Measurements from ENCODE around the gene ZNF488.

Gene ZNF488

DNA sequence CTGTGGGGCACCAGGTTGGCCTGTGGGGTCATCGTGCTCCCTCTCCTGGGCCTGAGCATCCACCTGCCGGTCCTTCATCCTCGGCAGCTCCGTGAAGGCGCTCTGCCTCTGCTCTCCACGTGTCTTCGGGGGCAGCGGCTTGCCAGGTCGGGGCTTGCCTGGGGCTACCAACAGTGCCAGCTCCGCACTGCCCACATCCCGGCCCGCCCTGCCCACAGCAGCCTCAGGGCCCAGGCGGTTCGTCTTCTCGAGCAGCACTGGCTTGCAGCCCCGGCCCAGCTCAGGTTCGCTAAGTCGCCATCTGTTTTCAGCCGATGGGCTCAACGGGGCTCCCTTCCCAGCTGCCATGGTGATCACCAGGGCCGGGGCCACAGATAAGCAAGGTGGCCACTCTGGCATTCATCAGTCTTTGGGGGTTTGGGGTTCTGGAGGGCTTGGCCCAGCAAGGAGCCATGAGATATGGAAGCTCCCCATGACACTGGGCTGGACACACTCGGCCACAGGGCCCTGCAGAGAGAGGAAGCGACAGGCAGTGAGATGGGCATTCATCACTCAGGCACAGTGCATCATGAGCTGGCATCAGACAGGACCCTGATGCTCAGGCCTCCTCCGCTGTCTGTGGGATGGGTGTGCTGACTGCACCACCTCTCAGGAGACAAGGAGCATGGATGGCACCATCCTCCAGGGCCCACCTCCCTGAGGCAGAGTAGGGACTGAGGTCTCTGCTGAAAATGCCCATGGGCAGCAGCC, 15.5 kb downstream of the ZNF488 start:
- Histone ChIP-seq H3K4me1 (peaks cover 0 to 21% (median 5%) of the 10 kb centered on the region in 4 donors), H3K27me3 (no peaks in the 10 kb centered on the region), H3K4me3 (no peak overlapping the region), H3K9me3 (no peaks in the 10 kb centered on the region), H3K36me3 (no peaks in the 10 kb centered on the region), H3K27ac (no peak overlapping the region)
- TF ChIP-seq, protein P1, sequence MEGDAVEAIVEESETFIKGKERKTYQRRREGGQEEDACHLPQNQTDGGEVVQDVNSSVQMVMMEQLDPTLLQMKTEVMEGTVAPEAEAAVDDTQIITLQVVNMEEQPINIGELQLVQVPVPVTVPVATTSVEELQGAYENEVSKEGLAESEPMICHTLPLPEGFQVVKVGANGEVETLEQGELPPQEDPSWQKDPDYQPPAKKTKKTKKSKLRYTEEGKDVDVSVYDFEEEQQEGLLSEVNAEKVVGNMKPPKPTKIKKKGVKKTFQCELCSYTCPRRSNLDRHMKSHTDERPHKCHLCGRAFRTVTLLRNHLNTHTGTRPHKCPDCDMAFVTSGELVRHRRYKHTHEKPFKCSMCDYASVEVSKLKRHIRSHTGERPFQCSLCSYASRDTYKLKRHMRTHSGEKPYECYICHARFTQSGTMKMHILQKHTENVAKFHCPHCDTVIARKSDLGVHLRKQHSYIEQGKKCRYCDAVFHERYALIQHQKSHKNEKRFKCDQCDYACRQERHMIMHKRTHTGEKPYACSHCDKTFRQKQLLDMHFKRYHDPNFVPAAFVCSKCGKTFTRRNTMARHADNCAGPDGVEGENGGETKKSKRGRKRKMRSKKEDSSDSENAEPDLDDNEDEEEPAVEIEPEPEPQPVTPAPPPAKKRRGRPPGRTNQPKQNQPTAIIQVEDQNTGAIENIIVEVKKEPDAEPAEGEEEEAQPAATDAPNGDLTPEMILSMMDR (IDR thresholded peaks at IDR 0.05) = no peak
- intact Hi-C loops (cut with DNase I; ENCODE audit: low total_unique reads) = no loop called here
- peak; percentile 17 to 51 for DNase-seq

DNA sequence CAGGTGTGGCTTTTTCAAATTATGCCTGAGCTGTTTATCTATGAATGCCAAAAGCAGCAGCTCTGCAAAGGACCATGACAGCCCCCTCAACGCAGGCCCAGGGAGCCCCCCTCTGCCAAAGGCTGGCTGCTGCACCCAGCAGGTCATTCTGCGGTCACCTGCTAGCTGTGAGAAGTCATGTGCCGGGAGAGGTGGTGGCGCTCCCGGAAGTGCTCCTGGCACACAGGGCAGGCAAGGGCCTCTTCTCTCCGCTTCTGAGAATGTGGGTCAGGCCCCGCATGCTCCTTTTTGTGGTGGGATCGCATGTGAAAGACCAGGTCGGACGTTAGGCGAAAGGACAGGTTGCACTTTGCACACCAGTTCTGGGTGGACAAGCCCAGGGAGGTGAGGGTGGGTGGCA, 16.4 kb downstream of the ZNF488 start:
- H3K4me1 ChIP-seq = peaks cover 0 to 20% (median 5%) of the 10 kb centered on the region in 4 donors
- intact Hi-C loops (cut with DNase I; ENCODE audit: low total_unique reads) = no loop called here
- TF ChIP-seq, protein P1 (IDR thresholded peaks at IDR 0.05) = no peak
- DNase-seq = peak in 1 of 2 donors; percentile 41
- H3K27me3 ChIP-seq = no peaks in the 10 kb centered on the region
- H3K9me3 ChIP-seq = no peaks in the 10 kb centered on the region
- no peak overlapping the region for H3K4me3 ChIP-seq
- H3K27ac ChIP-seq = no peak overlapping the region
- no peaks in the 10 kb centered on the region for H3K36me3 ChIP-seq

DNA sequence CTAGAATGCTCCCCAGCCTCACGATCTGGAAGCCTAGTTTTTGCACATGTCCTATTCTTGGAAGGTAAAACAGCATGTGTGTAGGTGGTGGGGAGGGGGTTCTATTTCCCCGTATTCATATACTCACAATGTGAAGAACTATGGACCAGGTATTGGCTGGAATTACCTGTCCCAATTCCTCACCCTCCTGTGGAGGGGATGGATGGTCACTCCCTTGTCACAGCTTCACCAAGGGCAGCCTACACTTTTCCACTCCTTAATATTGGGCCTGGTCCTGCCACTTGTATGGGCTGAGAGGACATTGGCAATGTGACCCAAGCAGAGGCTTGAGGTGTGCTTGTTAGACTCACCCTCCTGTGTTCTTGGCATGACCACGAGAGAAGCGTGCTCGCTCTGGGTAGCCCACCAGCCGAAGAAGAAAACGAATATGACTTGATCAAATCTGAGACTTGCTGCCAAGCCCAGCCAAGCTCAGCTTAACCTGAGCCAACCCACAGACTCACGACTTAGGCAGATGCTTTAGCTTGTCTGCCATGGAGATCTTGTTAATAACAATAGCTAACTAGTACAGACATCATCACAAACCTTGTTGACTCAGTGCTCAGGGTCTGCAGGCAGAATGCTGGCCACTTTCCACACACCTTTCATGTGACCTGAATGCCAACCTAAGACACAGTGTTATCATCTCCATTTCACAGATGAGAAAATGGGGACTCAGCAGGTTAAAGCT, 17.2 kb downstream of the ZNF488 start:
- peak in 1 of 2 donors; percentile 19 for DNase-seq
- TF ChIP-seq, protein P1 (IDR thresholded peaks at IDR 0.05) = no peak
- intact Hi-C loops (cut with DNase I; ENCODE audit: low total_unique reads) = no loop called here

DNA sequence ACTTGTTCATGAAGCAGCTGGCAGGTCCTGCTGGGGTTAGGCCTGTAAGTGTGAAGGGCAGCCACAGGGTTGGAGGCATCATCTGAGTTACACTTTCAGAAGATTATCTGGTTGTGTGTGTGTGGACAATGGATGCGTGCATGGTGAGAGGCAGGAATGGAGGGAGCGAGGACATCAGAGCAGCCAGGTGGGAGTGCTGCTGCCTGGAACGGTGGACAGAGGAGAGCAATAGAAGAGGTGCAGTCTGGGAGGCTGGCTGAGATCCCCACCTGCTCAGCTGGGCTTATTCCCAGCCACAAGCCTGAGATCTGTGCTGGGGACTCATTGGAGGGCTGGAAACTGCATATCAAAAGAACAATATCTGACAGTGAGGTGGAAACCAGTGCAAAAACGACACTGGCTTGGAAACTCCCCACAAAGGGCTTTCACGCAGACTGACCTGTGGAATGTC, 17.9 kb downstream of the ZNF488 start:
- H3K36me3 ChIP-seq = no peaks in the 10 kb centered on the region
- intact Hi-C loops (cut with DNase I; ENCODE audit: low total_unique reads) = no loop called here
- peak in 1 of 2 donors; percentile 38 for DNase-seq
- peaks cover 0 to 12% (median 5%) of the 10 kb centered on the region in 4 donors for H3K4me1 ChIP-seq
- no peaks in the 10 kb centered on the region for H3K9me3 ChIP-seq
- H3K27ac ChIP-seq = no peak overlapping the region
- no peaks in the 10 kb centered on the region for H3K27me3 ChIP-seq
- TF ChIP-seq, protein P1 (IDR thresholded peaks at IDR 0.05) = no peak
- no peak overlapping the region for H3K4me3 ChIP-seq

More for the DNA sequence above, 17.2 kb downstream of the ZNF488 start:
- Histone ChIP-seq H3K9me3 (no peaks in the 10 kb centered on the region), H3K4me3 (no peak overlapping the region), H3K27me3 (no peaks in the 10 kb centered on the region), H3K4me1 (peaks cover 0 to 19% (median 5%) of the 10 kb centered on the region in 4 donors), H3K27ac (no peak overlapping the region), H3K36me3 (no peaks in the 10 kb centered on the region)

DNA sequence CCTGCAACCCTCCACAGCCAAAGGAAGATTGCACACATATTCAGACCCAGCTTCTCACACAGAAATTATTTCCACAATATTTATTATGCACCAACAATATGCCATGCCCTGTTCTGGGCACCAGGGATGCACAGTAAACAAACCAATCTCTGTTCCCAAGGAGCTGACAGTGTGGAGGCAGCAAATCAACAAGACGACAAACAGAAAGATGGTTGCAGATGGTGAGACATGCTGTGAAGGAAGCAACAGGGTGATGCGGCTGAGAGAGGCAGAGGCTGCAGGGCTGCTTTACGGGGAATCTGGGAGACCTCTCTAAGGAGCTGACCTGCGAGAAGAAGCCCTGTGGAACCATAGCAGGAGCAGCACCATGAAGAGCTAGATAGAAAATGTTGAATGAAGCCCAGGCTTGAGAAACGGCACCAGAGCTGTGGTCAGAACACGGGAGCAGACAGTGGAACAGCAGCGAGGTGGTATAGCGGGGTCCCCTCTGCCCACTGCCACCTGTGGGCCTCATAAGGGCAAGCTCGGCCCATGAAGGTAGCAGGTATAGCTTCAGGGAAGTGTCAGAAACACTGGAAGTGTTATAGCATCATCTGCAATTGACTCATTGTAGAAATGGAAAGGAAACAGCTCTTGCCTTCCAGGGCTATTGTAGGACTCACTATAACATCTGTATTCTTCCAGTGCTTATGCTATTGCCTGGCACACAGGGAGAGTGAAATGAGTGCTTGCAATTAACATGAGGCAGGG, 18.5 kb downstream of the ZNF488 start:
- TF ChIP-seq, protein P1 (IDR thresholded peaks at IDR 0.05) = no peak
- no peaks in the 10 kb centered on the region for H3K27me3 ChIP-seq
- no peaks in the 10 kb centered on the region for H3K36me3 ChIP-seq
- intact Hi-C loops (cut with DNase I; ENCODE audit: low total_unique reads) = no loop called here
- no peaks in the 10 kb centered on the region for H3K9me3 ChIP-seq
- peaks cover 0 to 7% (median 1%) of the 10 kb centered on the region in 4 donors for H3K4me1 ChIP-seq
- H3K4me3 ChIP-seq = no peak overlapping the region
- peak in 1 of 2 donors; percentile 53 for DNase-seq
- H3K27ac ChIP-seq = no peak overlapping the region
